Measurements from ENCODE around the gene FAM174B.

DNA sequence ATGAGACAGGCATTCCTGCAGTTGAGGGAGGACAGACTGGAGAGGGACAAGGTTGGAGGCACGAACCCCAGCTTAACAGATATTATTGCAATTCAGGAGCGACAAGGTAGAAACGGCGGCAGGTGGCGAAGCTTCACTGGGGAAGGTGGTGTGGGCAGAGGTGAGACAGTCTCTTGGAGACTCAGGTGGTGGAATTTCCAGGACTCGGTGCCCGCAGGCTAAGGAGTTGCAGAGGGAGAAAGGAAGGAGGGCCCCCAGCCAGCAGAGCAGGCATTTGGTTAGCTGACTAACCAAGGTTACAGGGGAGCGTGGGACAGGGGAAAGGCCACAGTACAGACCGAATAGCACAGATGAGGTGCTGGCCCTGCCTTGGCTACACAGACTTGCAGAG is 3.0 kb downstream of the FAM174B start:
- TF ChIP-seq, protein P1, sequence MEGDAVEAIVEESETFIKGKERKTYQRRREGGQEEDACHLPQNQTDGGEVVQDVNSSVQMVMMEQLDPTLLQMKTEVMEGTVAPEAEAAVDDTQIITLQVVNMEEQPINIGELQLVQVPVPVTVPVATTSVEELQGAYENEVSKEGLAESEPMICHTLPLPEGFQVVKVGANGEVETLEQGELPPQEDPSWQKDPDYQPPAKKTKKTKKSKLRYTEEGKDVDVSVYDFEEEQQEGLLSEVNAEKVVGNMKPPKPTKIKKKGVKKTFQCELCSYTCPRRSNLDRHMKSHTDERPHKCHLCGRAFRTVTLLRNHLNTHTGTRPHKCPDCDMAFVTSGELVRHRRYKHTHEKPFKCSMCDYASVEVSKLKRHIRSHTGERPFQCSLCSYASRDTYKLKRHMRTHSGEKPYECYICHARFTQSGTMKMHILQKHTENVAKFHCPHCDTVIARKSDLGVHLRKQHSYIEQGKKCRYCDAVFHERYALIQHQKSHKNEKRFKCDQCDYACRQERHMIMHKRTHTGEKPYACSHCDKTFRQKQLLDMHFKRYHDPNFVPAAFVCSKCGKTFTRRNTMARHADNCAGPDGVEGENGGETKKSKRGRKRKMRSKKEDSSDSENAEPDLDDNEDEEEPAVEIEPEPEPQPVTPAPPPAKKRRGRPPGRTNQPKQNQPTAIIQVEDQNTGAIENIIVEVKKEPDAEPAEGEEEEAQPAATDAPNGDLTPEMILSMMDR (IDR thresholded peaks at IDR 0.05; ENCODE audit: poor library complexity), result no peak
- TF ChIP-seq EZH2 (IDR thresholded peaks at IDR 0.05; ENCODE audit: borderline replicate concordance) (no peak), EZH2phosphoT487 (IDR thresholded peaks at IDR 0.05; ENCODE audit: low read depth, severe bottlenecking, unreplicated experiment) (no peak)
